Measurements from ENCODE around the gene PCDHGA1. TPM values are rescaled to one million over a fixed set of nuclear protein-coding genes. Genes with fewer than 3 reads are reported as not detected.

Gene PCDHGA1
- total and polyA plus RNA-seq, 5 donors, result 0.70 to 2.8 (median 1.8) TPM

DNA sequence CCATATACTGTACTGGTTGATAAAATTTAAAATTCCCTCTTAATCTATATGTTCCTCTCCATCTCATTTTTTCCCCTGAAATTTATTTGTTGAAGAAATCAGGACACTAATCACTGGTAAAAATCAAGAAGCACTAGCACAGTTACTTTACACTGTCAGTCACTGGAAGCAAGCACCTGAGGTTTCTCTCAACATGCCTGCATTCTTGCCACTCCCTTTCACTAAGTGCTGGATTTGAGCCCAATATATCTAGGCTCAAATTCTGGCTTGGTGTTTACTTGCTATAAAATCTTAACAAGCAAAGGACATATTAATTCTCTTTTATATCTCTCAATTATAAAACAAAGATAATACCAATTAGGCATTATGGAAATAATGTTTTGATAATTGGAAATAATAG is 229.8 kb downstream of the PCDHGA1 start:
- H3K27ac ChIP-seq (ENCODE audit: low read length), result peak overlapping the region; percentile 87
- no peak for DNase-seq
- no peaks in the 10 kb centered on the region for H3K27me3 ChIP-seq (ENCODE audit: control insufficient read depth, insufficient read depth)
- H3K4me1 ChIP-seq (ENCODE audit: control insufficient read depth, insufficient read depth, low read length), result peaks cover 4% of the 10 kb centered on the region
- ATAC-seq, result no peak
- H3K4me3 ChIP-seq (ENCODE audit: low read length), result no peak overlapping the region
- H3K9me3 ChIP-seq (ENCODE audit: control insufficient read depth, low read length), result no peaks in the 10 kb centered on the region
- intact Hi-C loops (cut with DNase I), result loop anchor here (5.0 to 10.0 kb wide), 5 partner anchors 153 to 385 kb away; partner anchors contain the start of genes PCDHB12 (in 2 of the 4), PCDHB13 (in 2 of the 4), PCDHB7 (in 1 of the 4) and PCDHB8 (in 1 of the 4)

DNA sequence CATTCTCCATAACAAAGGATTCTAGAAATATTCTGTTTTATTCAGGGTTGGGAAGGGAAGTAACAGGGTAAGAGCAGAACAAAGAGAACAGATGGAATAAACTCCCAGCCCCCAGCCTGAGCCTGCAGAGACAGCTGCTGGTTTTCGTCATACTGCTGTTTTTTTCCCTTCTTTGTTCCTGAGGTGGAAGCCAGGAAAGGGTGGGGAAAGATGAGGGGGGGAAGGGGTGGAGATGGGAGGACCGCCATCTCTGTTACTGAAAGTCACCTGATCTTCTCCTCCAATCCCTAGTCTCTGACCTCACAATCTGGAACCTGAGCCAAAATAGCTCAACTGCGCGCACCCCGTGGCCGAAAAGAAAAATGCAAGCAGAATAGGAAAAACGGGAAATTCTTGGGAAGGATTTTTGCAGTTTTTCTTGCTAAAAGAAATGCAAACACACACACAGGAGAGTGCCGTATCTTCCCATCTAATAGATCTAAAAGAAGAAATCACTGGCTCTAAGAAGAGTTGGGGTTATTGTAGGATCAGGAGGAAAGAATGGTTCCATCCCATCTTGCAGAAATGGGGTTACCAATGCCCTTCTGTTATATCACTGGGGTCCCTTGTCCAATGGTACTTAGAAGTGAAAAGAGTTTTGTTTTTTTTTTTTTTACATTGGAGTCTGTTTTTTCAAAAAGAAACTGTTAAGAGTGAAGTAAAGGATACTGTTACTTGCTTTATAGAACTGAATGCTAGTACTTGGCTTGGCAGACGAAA is 230.6 kb downstream of the PCDHGA1 start:
- Histone ChIP-seq H3K4me1 (ENCODE audit: control insufficient read depth, insufficient read depth, low read length) (peaks cover 4% of the 10 kb centered on the region), H3K27ac (ENCODE audit: low read length) (no peak overlapping the region), H3K4me3 (ENCODE audit: low read length) (peak overlapping the region; percentile 49), H3K27me3 (ENCODE audit: control insufficient read depth, insufficient read depth) (no peaks in the 10 kb centered on the region), H3K9me3 (ENCODE audit: control insufficient read depth, low read length) (no peaks in the 10 kb centered on the region)
- DNase-seq, result peak; percentile 81 to 91 (median 88)
- peak; percentile 88 for ATAC-seq
- intact Hi-C loops (cut with DNase I), result loop anchor here (5.0 to 10.0 kb wide), 5 partner anchors 154 to 386 kb away; partner anchors contain the start of genes PCDHB12 (in 2 of the 4), PCDHB13 (in 2 of the 4), PCDHB7 (in 1 of the 4) and PCDHB8 (in 1 of the 4)
- 18% methylated on average over 9 of the region's 9 CpGs for WGBS

Other genes starting within 250 kb of the PCDHGA1 start
Only the 30 nearest of the 38 such genes appear.
- 1 to 10 TPM; 2.2 to 5.2 (median 2.6) TPM for gene PCDHB8, start 152.7 kb upstream of the PCDHGA1 start, total RNA-seq
- gene PCDHB8, start 152.7 kb upstream of the PCDHGA1 start, polyA plus RNA-seq, result 0.84 TPM
- 1 to 10 TPM; 1.8 to 2.6 (median 2.3) TPM for gene PCDHB16, start 148.1 kb upstream of the PCDHGA1 start, total RNA-seq
- 1.3 TPM for gene PCDHB16, start 148.1 kb upstream of the PCDHGA1 start, polyA plus RNA-seq
- gene PCDHB9, start 143.4 kb upstream of the PCDHGA1 start, total RNA-seq, result 1 to 10 TPM; 1.7 to 2.4 (median 2.1) TPM
- gene PCDHB9, start 143.4 kb upstream of the PCDHGA1 start, polyA plus RNA-seq, result 0.63 TPM
- gene PCDHB10, start 138.2 kb upstream of the PCDHGA1 start, total RNA-seq, result 1 to 10 TPM; 1.1 to 2.0 (median 1.5) TPM
- gene PCDHB10, start 138.2 kb upstream of the PCDHGA1 start, polyA plus RNA-seq, result 1.00 TPM
- 1 to 10 TPM; 1.9 to 2.9 (median 2.5) TPM for gene PCDHB11, start 130.9 kb upstream of the PCDHGA1 start, total RNA-seq
- gene PCDHB11, start 130.9 kb upstream of the PCDHGA1 start, polyA plus RNA-seq, result 0.48 TPM
- 1 to 10 TPM; 1.7 to 3.3 (median 2.8) TPM for gene PCDHB12, start 121.8 kb upstream of the PCDHGA1 start, total RNA-seq
- 0.72 TPM for gene PCDHB12, start 121.8 kb upstream of the PCDHGA1 start, polyA plus RNA-seq
- 1 to 10 TPM; 4.3 to 5.8 (median 5.3) TPM for gene PCDHB13, start 116.6 kb upstream of the PCDHGA1 start, total RNA-seq
- gene PCDHB13, start 116.6 kb upstream of the PCDHGA1 start, polyA plus RNA-seq, result 1.7 TPM
- gene PCDHB14, start 107.2 kb upstream of the PCDHGA1 start, total RNA-seq, result 1 to 10 TPM; 4.3 to 5.9 (median 5.3) TPM
- gene PCDHB14, start 107.2 kb upstream of the PCDHGA1 start, polyA plus RNA-seq, result 2.3 TPM
- gene PCDHB15, start 85.1 kb upstream of the PCDHGA1 start, total RNA-seq, result 1 to 10 TPM; 2.9 to 6.7 (median 5.3) TPM
- gene PCDHB15, start 85.1 kb upstream of the PCDHGA1 start, polyA plus RNA-seq, result 2.5 TPM
- under 1 TPM in 2 of 4 donors, not detected in 2; 0.17 to 0.37 TPM for gene SLC25A2, start 26.5 kb upstream of the PCDHGA1 start, total RNA-seq
- 0.14 TPM for gene SLC25A2, start 26.5 kb upstream of the PCDHGA1 start, polyA plus RNA-seq
- 100 to 1,000 TPM in 1 of 4 donors, 10 to 100 TPM in 3; 86.7 to 109 (median 95.1) TPM for gene TAF7, start 9.7 kb upstream of the PCDHGA1 start, total RNA-seq
- 94.6 TPM for gene TAF7, start 9.7 kb upstream of the PCDHGA1 start, polyA plus RNA-seq
- gene PCDHGA2, start 8.2 kb downstream of the PCDHGA1 start, total RNA-seq, result 1 to 10 TPM; 6.4 to 9.4 (median 7.1) TPM
- gene PCDHGA2, start 8.2 kb downstream of the PCDHGA1 start, polyA plus RNA-seq, result 2.2 TPM
- gene PCDHGA3, start 13.3 kb downstream of the PCDHGA1 start, total RNA-seq, result 1 to 10 TPM; 4.9 to 7.7 (median 5.6) TPM
- 2.1 TPM for gene PCDHGA3, start 13.3 kb downstream of the PCDHGA1 start, polyA plus RNA-seq
- 1 to 10 TPM; 2.7 to 4.4 (median 3.8) TPM for gene PCDHGB1, start 19.6 kb downstream of the PCDHGA1 start, total RNA-seq
- gene PCDHGB1, start 19.6 kb downstream of the PCDHGA1 start, polyA plus RNA-seq, result 1.3 TPM
- gene PCDHGA4, start 24.5 kb downstream of the PCDHGA1 start, total RNA-seq, result 1 to 10 TPM; 4.4 to 5.8 (median 5.7) TPM
- 1.7 TPM for gene PCDHGA4, start 24.5 kb downstream of the PCDHGA1 start, polyA plus RNA-seq
- gene PCDHGB2, start 29.5 kb downstream of the PCDHGA1 start, total RNA-seq, result 1 to 10 TPM; 3.5 to 6.5 (median 5.0) TPM
- 1.9 TPM for gene PCDHGB2, start 29.5 kb downstream of the PCDHGA1 start, polyA plus RNA-seq
- gene PCDHGA5, start 33.6 kb downstream of the PCDHGA1 start, total RNA-seq, result 1 to 10 TPM; 3.4 to 4.7 (median 4.2) TPM
- gene PCDHGA5, start 33.6 kb downstream of the PCDHGA1 start, polyA plus RNA-seq, result 2.0 TPM
- 1 to 10 TPM; 4.8 to 5.5 (median 5.1) TPM for gene PCDHGB3, start 39.7 kb downstream of the PCDHGA1 start, total RNA-seq
- gene PCDHGB3, start 39.7 kb downstream of the PCDHGA1 start, polyA plus RNA-seq, result 1.7 TPM
- gene PCDHGA6, start 43.4 kb downstream of the PCDHGA1 start, total RNA-seq, result 1 to 10 TPM; 3.7 to 5.3 (median 4.9) TPM
- 2.2 TPM for gene PCDHGA6, start 43.4 kb downstream of the PCDHGA1 start, polyA plus RNA-seq
- gene PCDHGA7, start 52.2 kb downstream of the PCDHGA1 start, total RNA-seq, result 1 to 10 TPM; 3.9 to 5.2 (median 4.5) TPM
- 1.8 TPM for gene PCDHGA7, start 52.2 kb downstream of the PCDHGA1 start, polyA plus RNA-seq
- 1 to 10 TPM; 4.8 to 5.5 (median 5.3) TPM for gene PCDHGB4, start 57.2 kb downstream of the PCDHGA1 start, total RNA-seq
- gene PCDHGB4, start 57.2 kb downstream of the PCDHGA1 start, polyA plus RNA-seq, result 2.0 TPM
- 1 to 10 TPM; 4.0 to 5.2 (median 4.3) TPM for gene PCDHGA8, start 62.1 kb downstream of the PCDHGA1 start, total RNA-seq
- 1.3 TPM for gene PCDHGA8, start 62.1 kb downstream of the PCDHGA1 start, polyA plus RNA-seq
- 1 to 10 TPM; 6.4 to 8.6 (median 6.8) TPM for gene PCDHGB5, start 67.4 kb downstream of the PCDHGA1 start, total RNA-seq
- gene PCDHGB5, start 67.4 kb downstream of the PCDHGA1 start, polyA plus RNA-seq, result 3.3 TPM
- 1 to 10 TPM; 3.7 to 5.4 (median 3.7) TPM for gene PCDHGA9, start 72.3 kb downstream of the PCDHGA1 start, total RNA-seq
- gene PCDHGA9, start 72.3 kb downstream of the PCDHGA1 start, polyA plus RNA-seq, result 1.6 TPM
- 1 to 10 TPM; 5.9 to 6.6 (median 6.3) TPM for gene PCDHGB6, start 77.5 kb downstream of the PCDHGA1 start, total RNA-seq
- gene PCDHGB6, start 77.5 kb downstream of the PCDHGA1 start, polyA plus RNA-seq, result 3.1 TPM
- gene PCDHGA10, start 82.5 kb downstream of the PCDHGA1 start, total RNA-seq, result 1 to 10 TPM; 3.9 to 5.3 (median 4.5) TPM
- 1.6 TPM for gene PCDHGA10, start 82.5 kb downstream of the PCDHGA1 start, polyA plus RNA-seq
- gene PCDHGB7, start 87.2 kb downstream of the PCDHGA1 start, total RNA-seq, result 10 to 100 TPM in 3 of 4 donors, 1 to 10 TPM in 1; 9.7 to 10.6 (median 10.5) TPM
- 3.5 TPM for gene PCDHGB7, start 87.2 kb downstream of the PCDHGA1 start, polyA plus RNA-seq
- gene PCDHGA11, start 90.5 kb downstream of the PCDHGA1 start, total RNA-seq, result 1 to 10 TPM; 3.1 to 4.2 (median 3.6) TPM
- 2.2 TPM for gene PCDHGA11, start 90.5 kb downstream of the PCDHGA1 start, polyA plus RNA-seq
- gene PCDHGA12, start 100.0 kb downstream of the PCDHGA1 start, total RNA-seq, result 1 to 10 TPM; 4.8 to 7.1 (median 5.6) TPM
- 2.7 TPM for gene PCDHGA12, start 100.0 kb downstream of the PCDHGA1 start, polyA plus RNA-seq
- 10 to 100 TPM; 19.6 to 42.5 (median 33.5) TPM for gene PCDHGC3, start 145.5 kb downstream of the PCDHGA1 start, total RNA-seq
- 35.5 TPM for gene PCDHGC3, start 145.5 kb downstream of the PCDHGA1 start, polyA plus RNA-seq

All from right cardiac atrium (tissue), 5 donors.